C4-2B (cell line): ENCODE data around the gene ADCY1.

Source experiments
- H3K27ac ChIP-seq: fragments of 450-650 bp; 2 replicates; pipeline ENCODE4 v1.5.1; 2017
- CTCF ChIP-seq: fragments of 450-650 bp; conservative IDR thresholded peaks from 2 replicates; pipeline ENCODE4 v1.5.1; 2017; ENCODE audit warnings: mild to moderate bottlenecking
- ZFX ChIP-seq: fragments of 450-650 bp; IDR thresholded peaks from 2 replicates; pipeline ENCODE4 v1.6.1; 2017

Gene ADCY1

GRCh38 chr7:45590679-45591057 lies 16.5 kb downstream of the ADCY1 start:
- no peak overlapping the region for H3K27ac ChIP-seq
- TF ChIP-seq ZFX: no peak
- TF ChIP-seq CTCF: no peak

GRCh38 chr7:45591101-45591906 lies 17.1 kb downstream of the ADCY1 start:
- TF ChIP-seq CTCF (no peak), ZFX (no peak)
- H3K27ac ChIP-seq: no peak overlapping the region

DNA sequence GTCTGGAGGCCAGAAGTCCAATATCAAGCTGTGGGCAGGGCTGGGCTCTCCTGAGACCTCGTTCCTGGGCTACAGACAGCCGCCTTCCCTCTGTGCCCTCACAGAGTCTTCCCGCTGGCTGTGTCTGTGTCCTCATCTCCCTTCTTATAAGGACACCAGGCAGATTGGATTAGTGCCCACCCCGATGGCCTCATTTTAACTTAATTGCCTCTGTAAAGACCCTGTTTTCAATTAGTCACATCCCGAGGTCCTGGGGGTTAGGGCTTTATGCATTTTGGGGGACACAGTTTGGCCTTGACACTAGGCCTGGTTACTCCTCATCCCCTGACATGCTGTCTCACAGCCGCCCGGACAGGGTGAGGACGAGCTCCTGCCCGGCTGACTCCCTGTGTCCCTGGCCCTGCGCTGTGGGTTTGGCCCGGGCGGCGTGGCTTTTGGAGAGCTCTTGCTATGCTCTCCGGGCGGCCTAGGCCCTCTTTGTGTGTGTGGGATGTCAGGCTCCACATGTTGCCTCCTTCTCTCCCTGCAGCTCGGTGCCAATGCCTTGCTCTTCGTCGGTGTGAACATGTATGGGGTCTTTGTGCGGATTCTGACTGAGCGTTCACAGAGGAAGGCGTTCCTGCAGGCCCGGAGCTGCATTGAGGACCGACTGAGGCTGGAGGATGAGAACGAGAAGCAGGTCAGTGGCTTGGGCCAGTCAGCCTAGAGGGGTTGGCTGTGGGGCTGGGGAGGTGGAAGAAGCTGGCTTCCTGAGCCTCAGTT lies 18.2 kb downstream of the ADCY1 start:
- no peak overlapping the region for H3K27ac ChIP-seq
- TF ChIP-seq CTCF: no peak
- no peak for TF ChIP-seq ZFX

GRCh38 chr7:45593121-45593541 lies 19.0 kb downstream of the ADCY1 start:
- TF ChIP-seq CTCF (no peak), ZFX (no peak)
- H3K27ac ChIP-seq: no peak overlapping the region

- TF ChIP-seq CTCF (no peak), ZFX (no peak)
- no peak overlapping the region for H3K27ac ChIP-seq
Observed at GRCh38 chr7:45593877-45594276, 19.7 kb downstream of the ADCY1 start.

DNA sequence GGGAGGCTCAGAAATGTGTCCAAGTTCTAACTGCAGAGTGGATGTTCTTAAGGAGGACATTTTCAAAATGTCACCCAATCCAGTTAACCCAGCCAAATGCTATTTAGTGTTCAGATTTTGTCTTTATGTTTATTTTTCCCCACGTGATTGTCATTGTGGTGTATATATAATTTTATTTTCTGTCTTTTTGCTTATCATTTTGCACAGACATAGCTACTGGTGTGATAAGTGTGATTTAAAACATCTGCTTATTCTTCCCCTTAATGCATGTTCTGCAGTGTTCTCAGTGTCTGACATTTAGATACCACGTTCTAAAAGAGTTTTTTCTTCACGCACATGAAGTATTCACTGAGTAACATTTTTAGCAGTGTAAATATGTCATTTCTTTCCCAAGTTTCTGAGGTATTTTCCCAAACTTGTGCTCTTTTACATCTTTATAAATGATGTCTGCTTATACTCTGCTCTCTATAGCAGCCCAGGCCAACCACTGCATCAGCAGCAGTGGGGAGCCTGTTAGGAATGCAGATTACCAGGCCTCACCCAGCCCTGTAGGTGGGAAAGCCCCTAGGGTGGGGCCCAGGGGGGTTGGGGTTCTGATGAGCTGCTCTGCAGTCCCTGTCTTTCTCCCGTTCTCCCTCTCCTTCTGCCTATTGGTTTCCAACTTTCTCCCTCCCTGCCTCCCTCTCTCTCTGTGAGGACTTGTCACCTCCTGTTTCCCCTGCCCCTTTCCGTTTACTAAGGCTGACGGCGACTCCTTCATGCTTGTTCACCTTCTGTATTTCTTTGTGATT lies 20.8 kb downstream of the ADCY1 start:
- TF ChIP-seq ZFX (no peak), CTCF (no peak)
- H3K27ac ChIP-seq: no peak overlapping the region
